H9 (cell line): ENCODE measurements around the gene MOCS1. TPM values are rescaled to one million over a fixed set of nuclear protein-coding genes. Genes with fewer than 3 reads are reported as not detected.

Source experiments
- DNase-seq: peaks from one replicate; pipeline ENCODE4 v3.0.0-alpha.2; 2017
- H2AFZ ChIP-seq: one replicate; pipeline ENCODE4 v1.6.1; 2013; ENCODE audit warnings: mild to moderate bottlenecking, low read length, control low read depth, moderate library complexity
- H2AK5ac ChIP-seq: 2 replicates; pipeline ENCODE4 v1.6.1; 2013; ENCODE audit warnings: low read length, control low read depth, mixed read lengths; ENCODE audit not compliant: insufficient read length
- H2BK120ac ChIP-seq: one replicate; pipeline ENCODE4 v1.6.1; 2013; ENCODE audit warnings: low read depth, mild to moderate bottlenecking, low read length, control low read depth, inconsistent platforms; ENCODE audit not compliant: poor library complexity, severe bottlenecking
- H2BK12ac ChIP-seq: 2 replicates; pipeline ENCODE4 v1.6.1; 2013; ENCODE audit warnings: low read length, control low read depth, mixed read lengths, low read depth; ENCODE audit not compliant: insufficient read length
- H2BK15ac ChIP-seq: 2 replicates; pipeline ENCODE4 v1.6.1; 2013; ENCODE audit warnings: low read depth, low read length, control low read depth
- H2BK20ac ChIP-seq: one replicate; pipeline ENCODE4 v1.6.1; 2013; ENCODE audit warnings: low read depth, mild to moderate bottlenecking, low read length, control low read depth, inconsistent platforms; ENCODE audit not compliant: poor library complexity, severe bottlenecking
- H2BK5ac ChIP-seq: 2 replicates; pipeline ENCODE4 v1.6.1; 2013; ENCODE audit warnings: low read length, control low read depth, mixed read lengths; ENCODE audit not compliant: insufficient read length
- H3K14ac ChIP-seq: 2 replicates; pipeline ENCODE4 v1.6.1; 2013; ENCODE audit warnings: low read length, control low read depth; ENCODE audit not compliant: insufficient read depth
- H3K18ac ChIP-seq: 2 replicates; pipeline ENCODE4 v1.6.1; 2013; ENCODE audit warnings: low read depth, mild to moderate bottlenecking, mixed read lengths, low read length, control low read depth; ENCODE audit not compliant: insufficient read length
- H3K23ac ChIP-seq: 2 replicates; pipeline ENCODE4 v1.6.1; 2013; ENCODE audit warnings: low read length, control low read depth, mixed read lengths, low read depth; ENCODE audit not compliant: insufficient read length
- H3K23me2 ChIP-seq: 2 replicates; pipeline ENCODE4 v1.6.1; 2013; ENCODE audit warnings: low read depth, mild to moderate bottlenecking, mixed read lengths, low read length, control low read depth; ENCODE audit not compliant: insufficient read length, poor library complexity, severe bottlenecking
- H3K27ac ChIP-seq: 2 replicates; pipeline ENCODE4 v1.5.1; 2013; ENCODE audit warnings: low read length, control low read depth, mixed read lengths, low read depth; ENCODE audit not compliant: insufficient read length
- H3K27me3 ChIP-seq: 2 replicates; pipeline ENCODE4 v1.6.1; 2013; ENCODE audit warnings: low read length, control low read depth, inconsistent platforms; ENCODE audit not compliant: insufficient read depth
- H3K4ac ChIP-seq: 2 replicates; pipeline ENCODE4 v1.6.1; 2013; ENCODE audit warnings: low read depth, mild to moderate bottlenecking, control low read depth, inconsistent platforms, low read length, moderate library complexity
- H3K4me1 ChIP-seq: 2 replicates; pipeline ENCODE4 v1.6.1; 2013; ENCODE audit warnings: low read length, control low read depth, inconsistent platforms; ENCODE audit not compliant: insufficient read depth
- H3K4me2 ChIP-seq: 2 replicates; pipeline ENCODE4 v1.6.1; 2013; ENCODE audit warnings: low read length, control low read depth, mixed read lengths; ENCODE audit not compliant: insufficient read length, insufficient read depth
- H3K56ac ChIP-seq: 2 replicates; pipeline ENCODE4 v1.6.1; 2013; ENCODE audit warnings: low read depth, mild to moderate bottlenecking, mixed read lengths, low read length, control low read depth; ENCODE audit not compliant: insufficient read length
- H3K79me1 ChIP-seq: 2 replicates; pipeline ENCODE4 v1.6.1; 2013; ENCODE audit warnings: low read depth, mild to moderate bottlenecking, moderate library complexity, low read length, control low read depth, inconsistent platforms; ENCODE audit not compliant: insufficient read depth, poor library complexity, severe bottlenecking
- H3K79me2 ChIP-seq: 2 replicates; pipeline ENCODE4 v1.6.1; 2013; ENCODE audit warnings: low read length, control low read depth, inconsistent platforms; ENCODE audit not compliant: insufficient read depth
- H3K9ac ChIP-seq: 2 replicates; pipeline ENCODE4 v1.6.1; 2013; ENCODE audit warnings: low read length, control low read depth, mixed read lengths; ENCODE audit not compliant: insufficient read length; ENCODE audit errors: extremely low read depth
- H3K9me3 ChIP-seq: one replicate; pipeline ENCODE4 v1.6.1; 2013; ENCODE audit warnings: low read depth, low read length, inconsistent platforms; ENCODE audit not compliant: control insufficient read depth
- H3T11ph ChIP-seq: one replicate; pipeline ENCODE4 v1.6.1; 2013; ENCODE audit warnings: mild to moderate bottlenecking, low read length, control low read depth, inconsistent platforms
- H4K20me1 ChIP-seq: one replicate; pipeline ENCODE4 v1.6.1; 2013; ENCODE audit not compliant: control insufficient read depth, insufficient read length, insufficient read depth
- H4K5ac ChIP-seq: 2 replicates; pipeline ENCODE4 v1.6.1; 2013; ENCODE audit warnings: low read depth, mild to moderate bottlenecking, mixed read lengths, low read length, control low read depth; ENCODE audit not compliant: insufficient read length
- H4K8ac ChIP-seq: replicated peaks from 2 replicates; pipeline ENCODE4 v1.6.1; 2013; ENCODE audit warnings: low read length, control low read depth, mixed read lengths, low read depth; ENCODE audit not compliant: insufficient read length
- H4K91ac ChIP-seq: 2 replicates; pipeline ENCODE4 v1.6.1; 2013; ENCODE audit warnings: low read depth, mild to moderate bottlenecking, moderate library complexity, mixed read lengths, low read length, control low read depth; ENCODE audit not compliant: insufficient read length
- H3K27ac Mint-ChIP-seq, 3 experiments: 2 replicates in 2 of 3; 3 replicates in 1 of 3; pipeline ENCODE4 v1.8.0; 2020 to 2021; ENCODE audit warnings: mixed read lengths in 3 of 3, mild to moderate bottlenecking in 1 of 3, moderate library complexity in 1 of 3
- H3K27me3 Mint-ChIP-seq: 2 replicates; pipeline ENCODE4 v1.8.0; 2021; ENCODE audit warnings: low read depth, mild to moderate bottlenecking, moderate library complexity, mixed read lengths
- H3K36me3 Mint-ChIP-seq, 3 experiments: 2 replicates in 2 of 3; 3 replicates in 1 of 3; pipeline ENCODE4 v1.8.0; 2020 to 2021; ENCODE audit warnings: low read depth in 3 of 3, mixed read lengths in 3 of 3; ENCODE audit not compliant: insufficient read depth in 1 of 3
- H3K4me1 Mint-ChIP-seq, 2 experiments: 2 replicates each; pipeline ENCODE4 v1.8.0; 2020; ENCODE audit warnings: mixed read lengths in 2 of 2
- H3K4me3 Mint-ChIP-seq, 2 experiments: 2 replicates in 1 of 2; 3 replicates in 1 of 2; pipeline ENCODE4 v1.8.0; 2020 to 2021; ENCODE audit warnings: mild to moderate bottlenecking in 2 of 2, mixed read lengths in 2 of 2, moderate library complexity in 1 of 2
- H3K9me3 Mint-ChIP-seq, 2 experiments: 2 replicates in 1 of 2; 3 replicates in 1 of 2; pipeline ENCODE4 v1.8.0; 2020; ENCODE audit warnings: mild to moderate bottlenecking in 2 of 2, mixed read lengths in 2 of 2, moderate library complexity in 1 of 2
- CTCF ChIP-seq: fragments of 200-600 bp; sonication (generic); conservative IDR thresholded peaks from 3 replicates; pipeline ENCODE4 v1.8.0; 2021; ENCODE audit warnings: antibody characterized with exemption, mild to moderate bottlenecking
- WGBS: extraction: QIAGEN DNeasy Blood & Tissue Kit; methylation state at CpG from one replicate; pipeline ENCODE4 v1.1.7; 2013; ENCODE audit warnings: missing lambda C conversion rate, low lambda C conversion rate, mixed read lengths; ENCODE audit not compliant: insufficient read length; ENCODE audit errors: extremely low coverage; 5-methylcytosine and 5-hydroxymethylcytosine counted together
- total RNA-seq: library from RNA; stranded (reverse); gene quantifications from 2 replicates; pipeline ENCODE4 v1.2.1, GENCODE V29; 2021

MOCS1 gene
- total RNA-seq, 1 experiment from 2014 or later = 15.2 TPM

GRCh38 chr6:39914239-39914638, 20.0 kb downstream of the MOCS1 start:
- H3K79me2 ChIP-seq = no peaks in the 10 kb centered on the region; the same call in 1 of the 2 replicates
- no peak overlapping the region for H4K8ac ChIP-seq
- no peak overlapping the region for H2BK12ac ChIP-seq
- H3K23me2 ChIP-seq = no peaks in the 10 kb centered on the region
- no peaks in the 10 kb centered on the region for H3K9me3 Mint-ChIP-seq
- no peak overlapping the region for H2BK15ac ChIP-seq
- no peak overlapping the region for H4K91ac ChIP-seq
- no peak overlapping the region for H3K56ac ChIP-seq
- no peaks in the 10 kb centered on the region for H4K20me1 ChIP-seq
- TF ChIP-seq CTCF = no peak
- no peak overlapping the region for H3K4ac ChIP-seq
- H2BK5ac ChIP-seq = no peak overlapping the region
- H2AK5ac ChIP-seq = no peak overlapping the region
- no peak overlapping the region for H3K18ac ChIP-seq
- no peak overlapping the region for H3K27ac Mint-ChIP-seq
- H3K4me3 Mint-ChIP-seq = no peak overlapping the region
- H2BK20ac ChIP-seq = no peak overlapping the region
- H3K4me2 ChIP-seq = no peak overlapping the region
- H3K23ac ChIP-seq = no peak overlapping the region
- no peaks in the 10 kb centered on the region for H3K27me3 Mint-ChIP-seq
- peaks cover 8 to 14% of the 10 kb centered on the region in 2 experiments for H3K4me1 Mint-ChIP-seq
- no peaks in the 10 kb centered on the region for H3K79me1 ChIP-seq
- no peak overlapping the region for H4K5ac ChIP-seq
- peaks cover 16 to 32% (median 22%) of the 10 kb centered on the region in 3 experiments; a peak in 6 of 7 replicates for H3K36me3 Mint-ChIP-seq
- DNase-seq = no peak
- H3K4me1 ChIP-seq = no peaks in the 10 kb centered on the region
- H3K14ac ChIP-seq = no peak overlapping the region
- no peaks in the 10 kb centered on the region for H3K27me3 ChIP-seq
- no peak overlapping the region for H3K27ac ChIP-seq
- H3T11ph ChIP-seq = no peak overlapping the region
- H2AFZ ChIP-seq = no peak overlapping the region
- WGBS = no CpG with 5 or more reads among the region's 3 CpGs
- H3K9me3 ChIP-seq = no peaks in the 10 kb centered on the region
- no peak overlapping the region for H3K9ac ChIP-seq
- H2BK120ac ChIP-seq = no peak overlapping the region
